Skeletal muscle tissue (tissue), 4 donors: ENCODE results near the gene NEK7. TPM values are rescaled to one million over a fixed set of nuclear protein-coding genes. Genes with fewer than 3 reads are reported as not detected.

Source experiments
- H3K27ac ChIP-seq: one replicate; pipeline ENCODE4 v1.7.0; 2013; ENCODE audit warnings: mild to moderate bottlenecking, low read depth, low read length, inconsistent platforms
- H3K27me3 ChIP-seq, 3 donors: one replicate each; pipeline ENCODE4 v1.7.0; 2013; ENCODE audit warnings: low read length in 3 of 3; ENCODE audit not compliant: control insufficient read depth in 3 of 3, insufficient read depth in 3 of 3
- H3K36me3 ChIP-seq, 3 donors: one replicate each; pipeline ENCODE4 v1.7.0; 2013; ENCODE audit warnings: low read length in 3 of 3; ENCODE audit not compliant: control insufficient read depth in 3 of 3, insufficient read depth in 3 of 3
- H3K4me1 ChIP-seq, 3 donors: one replicate each; pipeline ENCODE4 v1.7.0; 2013; ENCODE audit warnings: low read length in 3 of 3, mild to moderate bottlenecking in 3 of 3; ENCODE audit not compliant: control insufficient read depth in 3 of 3, insufficient read depth in 3 of 3
- H3K4me3 ChIP-seq, 3 donors: one replicate each; pipeline ENCODE4 v1.7.0; 2013; ENCODE audit warnings: low read length in 3 of 3
- H3K9ac ChIP-seq, 3 donors: one replicate each; pipeline ENCODE4 v1.7.0; 2013; ENCODE audit warnings: low read length in 3 of 3, mild to moderate bottlenecking in 3 of 3, moderate library complexity in 2 of 3, low read depth in 1 of 3
- H3K9me3 ChIP-seq, 3 donors: one replicate each; pipeline ENCODE4 v1.7.0; 2013; ENCODE audit warnings: low read length in 3 of 3; ENCODE audit not compliant: control insufficient read depth in 3 of 3
- total RNA-seq: library from RNA; depleted of rRNA; stranded (reverse); fragments of >200 nt; gene quantifications from one replicate; pipeline ENCODE4 v1.2.3, GENCODE V29; 2014
- donor health status: Osteomylitis.

Gene NEK7
- total RNA-seq, 1 donor from 2014 or later = 52.7 TPM

DNA sequence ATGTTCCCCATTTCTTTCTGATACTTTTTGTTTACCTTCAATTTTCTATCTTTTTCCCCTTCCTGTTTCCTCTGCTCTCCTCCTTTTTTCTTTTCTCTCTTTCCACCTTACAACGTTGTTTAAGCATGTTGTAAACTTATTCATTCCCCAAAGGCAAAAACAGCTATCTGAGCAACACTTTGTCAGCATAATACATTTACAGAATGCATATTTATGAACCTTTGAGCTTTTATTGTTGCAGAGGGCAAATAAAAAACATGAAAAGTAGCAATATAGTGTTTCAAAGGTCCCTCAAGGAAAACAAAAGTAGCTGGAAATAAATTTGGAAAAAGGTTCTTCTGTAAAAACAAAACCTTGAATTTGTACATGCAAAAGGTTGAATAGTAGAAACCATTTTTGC, 214.2 kb downstream of the NEK7 start:
- no peaks in the 10 kb centered on the region for H3K36me3 ChIP-seq
- H3K4me3 ChIP-seq = no peak overlapping the region
- no peak overlapping the region for H3K27ac ChIP-seq
- H3K27me3 ChIP-seq = no peaks in the 10 kb centered on the region
- H3K9me3 ChIP-seq = peaks cover 0 to 6% (median 2%) of the 10 kb centered on the region in 3 donors
- H3K4me1 ChIP-seq = no peaks in the 10 kb centered on the region
- no peak overlapping the region for H3K9ac ChIP-seq

Other genes with a start within 250 kb of the NEK7 start
- gene LHX9, start 239.6 kb upstream of the NEK7 start, total RNA-seq = 0.52 TPM